Fibroblast of the aortic adventitia (primary cell): Measurements from ENCODE around the gene BRMS1L. TPM values are rescaled to one million over a fixed set of nuclear protein-coding genes. Genes with fewer than 3 reads are reported as not detected.

ENCODE experiments used
- DNase-seq: peaks from one replicate; pipeline ENCODE4 v3.0.0-alpha.2; 2010; ENCODE audit warnings: low read depth
- H3K4me3 ChIP-seq: 2 replicates; pipeline ENCODE4 v1.5.1; 2011; ENCODE audit warnings: low read depth, mild to moderate bottlenecking, control low read depth, low read length, moderate library complexity
- total RNA-seq: library from RNA; depleted of rRNA; stranded (reverse); fragments of >200 nt; gene quantifications from 2 replicates; pipeline ENCODE4 v1.2.3, GENCODE V29; 2012; ENCODE audit warnings: low replicate concordance
- TF ChIP-seq, protein P1 (sequence below): IDR thresholded peaks from 2 replicates; pipeline ENCODE4 v1.5.1; 2011; ENCODE audit warnings: mild to moderate bottlenecking, low read length, control low read depth, inconsistent platforms; ENCODE audit not compliant: insufficient read depth

Gene BRMS1L
- total RNA-seq, 1 donor, result 5.6 TPM

DNA sequence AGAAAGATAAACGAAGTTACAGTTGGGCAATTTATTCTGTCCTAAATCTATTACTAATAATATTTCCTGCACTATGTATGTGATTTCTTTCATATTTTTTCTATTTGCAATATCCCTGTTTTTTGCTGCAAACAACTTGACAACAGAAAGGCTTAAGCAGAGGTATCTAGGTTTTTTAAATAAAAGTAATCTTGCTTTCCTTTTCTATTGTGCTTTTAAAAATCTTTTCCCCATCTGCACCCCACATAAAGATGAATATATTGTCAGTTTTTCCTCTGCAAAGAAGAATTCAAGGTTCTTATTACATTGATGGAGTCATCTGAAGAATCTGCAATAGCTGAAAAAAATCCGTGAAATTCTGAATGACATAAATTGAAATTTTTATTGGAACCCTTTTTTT, 16.5 kb upstream of the BRMS1L start:
- no peak for DNase-seq
- peak overlapping the region; percentile 84 for H3K4me3 ChIP-seq
- TF ChIP-seq, protein P1, sequence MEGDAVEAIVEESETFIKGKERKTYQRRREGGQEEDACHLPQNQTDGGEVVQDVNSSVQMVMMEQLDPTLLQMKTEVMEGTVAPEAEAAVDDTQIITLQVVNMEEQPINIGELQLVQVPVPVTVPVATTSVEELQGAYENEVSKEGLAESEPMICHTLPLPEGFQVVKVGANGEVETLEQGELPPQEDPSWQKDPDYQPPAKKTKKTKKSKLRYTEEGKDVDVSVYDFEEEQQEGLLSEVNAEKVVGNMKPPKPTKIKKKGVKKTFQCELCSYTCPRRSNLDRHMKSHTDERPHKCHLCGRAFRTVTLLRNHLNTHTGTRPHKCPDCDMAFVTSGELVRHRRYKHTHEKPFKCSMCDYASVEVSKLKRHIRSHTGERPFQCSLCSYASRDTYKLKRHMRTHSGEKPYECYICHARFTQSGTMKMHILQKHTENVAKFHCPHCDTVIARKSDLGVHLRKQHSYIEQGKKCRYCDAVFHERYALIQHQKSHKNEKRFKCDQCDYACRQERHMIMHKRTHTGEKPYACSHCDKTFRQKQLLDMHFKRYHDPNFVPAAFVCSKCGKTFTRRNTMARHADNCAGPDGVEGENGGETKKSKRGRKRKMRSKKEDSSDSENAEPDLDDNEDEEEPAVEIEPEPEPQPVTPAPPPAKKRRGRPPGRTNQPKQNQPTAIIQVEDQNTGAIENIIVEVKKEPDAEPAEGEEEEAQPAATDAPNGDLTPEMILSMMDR, result no peak

DNA sequence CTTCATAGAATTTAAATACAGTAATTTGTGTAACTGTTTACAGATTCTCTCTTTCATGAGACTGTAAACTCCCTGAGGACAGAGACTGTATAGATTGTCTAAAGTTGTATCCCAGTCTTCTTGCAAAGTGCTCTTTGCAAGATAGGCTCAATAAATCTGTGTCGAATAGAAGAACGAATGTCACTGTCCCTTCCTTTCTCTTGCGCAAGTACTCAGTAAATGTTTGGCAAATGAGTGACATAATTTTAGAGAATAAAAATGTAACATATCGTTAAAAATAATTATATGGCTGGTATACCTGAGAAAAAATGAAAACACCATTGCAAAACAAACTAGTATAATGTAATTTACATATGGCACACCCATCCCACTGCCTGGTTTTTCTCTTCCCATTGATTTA, 15.2 kb upstream of the BRMS1L start:
- H3K4me3 ChIP-seq, result no peak overlapping the region
- DNase-seq, result no peak
- TF ChIP-seq, protein P1, result no peak

DNA sequence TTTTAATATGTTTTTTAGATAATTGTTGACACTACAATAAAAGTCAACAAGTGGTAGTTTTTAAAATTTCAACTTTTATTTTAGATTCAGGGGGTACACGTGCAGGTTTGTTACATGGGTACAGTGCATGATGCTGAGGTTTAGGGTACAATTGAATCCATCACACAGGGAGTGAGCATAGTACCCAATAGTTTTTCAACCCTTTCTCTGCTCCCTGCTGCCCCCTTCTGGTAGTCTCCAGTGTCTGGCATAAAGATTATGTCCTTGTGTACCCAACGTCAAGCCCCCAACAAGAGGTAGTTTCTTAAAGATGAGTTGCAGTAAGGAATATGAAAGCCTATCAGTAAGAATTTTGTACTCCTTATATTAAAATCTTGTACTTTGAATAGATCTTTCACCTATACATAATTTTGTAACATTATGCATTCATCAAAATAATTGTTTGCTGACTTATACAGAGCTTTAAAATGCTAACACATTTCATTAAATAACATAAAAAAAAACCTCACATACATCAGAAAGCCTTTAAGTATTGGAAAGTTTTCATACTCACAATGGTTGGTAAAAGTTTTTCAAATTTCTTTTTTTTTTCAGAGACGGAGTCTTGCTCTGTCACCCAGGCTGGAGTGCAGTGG, 11.7 kb upstream of the BRMS1L start:
- DNase-seq, result peak; percentile 60

DNA sequence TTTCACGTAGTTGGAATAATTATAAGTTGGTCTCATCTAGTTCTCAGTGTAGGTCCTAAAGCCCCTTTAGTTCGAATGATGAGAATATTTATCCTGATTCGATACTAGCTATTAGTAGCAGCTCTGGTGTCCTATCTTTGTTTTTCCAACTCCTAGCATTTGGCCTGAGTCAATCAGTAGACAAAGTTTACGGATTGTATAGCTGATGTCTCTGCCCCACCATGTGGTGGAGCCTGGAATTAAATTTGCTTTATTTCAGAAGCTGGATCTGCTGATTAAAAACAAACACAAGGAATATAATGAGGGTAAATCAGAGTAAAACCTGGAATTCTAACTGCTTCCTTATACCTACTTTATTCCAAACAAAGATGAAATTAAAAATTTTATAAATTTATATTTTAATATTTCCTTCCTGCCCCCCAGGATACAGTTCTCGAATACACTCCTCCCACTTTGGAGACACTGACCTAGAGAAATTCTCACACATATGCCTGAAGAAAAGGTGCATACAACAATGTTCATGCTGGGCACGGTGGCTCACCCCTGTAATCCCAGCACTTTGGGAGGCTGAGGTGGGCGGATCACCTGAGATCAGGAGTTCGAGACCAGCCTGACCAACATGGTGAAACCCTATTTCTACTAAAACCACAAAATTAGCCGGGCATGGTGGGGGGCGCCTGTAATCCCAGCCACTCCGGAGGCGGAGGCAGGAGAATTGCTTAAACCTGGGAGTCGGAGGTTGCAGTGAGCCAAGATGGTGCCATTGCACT, 7.6 kb upstream of the BRMS1L start:
- TF ChIP-seq, protein P1, result peak; percentile 70
- no peak overlapping the region for H3K4me3 ChIP-seq

More for the DNA sequence above, 11.7 kb upstream of the BRMS1L start:
- no peak overlapping the region for H3K4me3 ChIP-seq
- TF ChIP-seq, protein P1, result peak; percentile 85

DNA sequence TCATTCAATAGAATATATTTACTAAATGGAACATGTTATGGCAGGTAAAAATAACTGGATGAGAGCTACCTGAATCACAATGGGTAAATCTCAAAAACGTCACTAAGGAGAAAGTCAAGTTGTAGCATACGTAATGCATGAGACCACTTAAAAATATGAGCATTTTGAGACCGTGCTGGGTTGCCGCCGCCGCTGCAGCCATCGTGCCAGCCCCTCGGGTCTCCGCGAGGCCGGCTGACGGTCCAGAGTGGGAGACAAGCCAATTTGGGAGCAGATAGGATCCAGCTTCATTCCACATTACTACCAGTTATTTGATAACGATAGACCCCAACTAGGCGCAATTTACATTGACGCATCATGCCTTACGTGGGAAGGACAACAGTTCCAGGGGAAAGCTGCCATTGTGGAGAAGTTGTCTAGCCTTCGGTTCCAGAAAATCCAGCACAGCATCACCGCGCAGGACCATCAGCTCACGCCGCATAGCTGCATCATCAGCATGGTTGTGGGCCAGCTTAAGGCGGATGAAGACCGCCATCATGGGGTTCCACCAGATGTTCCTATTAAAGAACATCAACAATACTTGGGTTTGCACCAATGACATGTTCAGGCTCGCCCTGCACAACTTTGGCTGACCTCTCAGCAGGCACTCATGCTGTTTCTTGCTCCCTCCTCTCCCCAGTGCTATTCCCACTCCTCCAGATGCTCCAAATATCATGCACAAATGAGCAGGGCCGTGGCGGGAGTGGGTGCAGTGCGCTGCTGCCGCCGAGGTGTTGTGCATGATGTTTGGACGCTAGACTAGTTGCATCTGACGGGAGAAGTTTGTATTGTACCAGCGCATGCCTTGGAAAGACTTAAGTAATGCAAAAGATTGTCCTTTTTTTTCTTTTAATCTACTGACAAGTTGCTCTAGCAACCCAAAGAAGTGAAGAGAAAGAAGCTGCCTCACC, 6.3 kb upstream of the BRMS1L start:
- no peak for DNase-seq
- TF ChIP-seq, protein P1, result no peak
- no peak overlapping the region for H3K4me3 ChIP-seq

More for the DNA sequence above, 7.6 kb upstream of the BRMS1L start:
- peak; percentile 60 for DNase-seq

DNA sequence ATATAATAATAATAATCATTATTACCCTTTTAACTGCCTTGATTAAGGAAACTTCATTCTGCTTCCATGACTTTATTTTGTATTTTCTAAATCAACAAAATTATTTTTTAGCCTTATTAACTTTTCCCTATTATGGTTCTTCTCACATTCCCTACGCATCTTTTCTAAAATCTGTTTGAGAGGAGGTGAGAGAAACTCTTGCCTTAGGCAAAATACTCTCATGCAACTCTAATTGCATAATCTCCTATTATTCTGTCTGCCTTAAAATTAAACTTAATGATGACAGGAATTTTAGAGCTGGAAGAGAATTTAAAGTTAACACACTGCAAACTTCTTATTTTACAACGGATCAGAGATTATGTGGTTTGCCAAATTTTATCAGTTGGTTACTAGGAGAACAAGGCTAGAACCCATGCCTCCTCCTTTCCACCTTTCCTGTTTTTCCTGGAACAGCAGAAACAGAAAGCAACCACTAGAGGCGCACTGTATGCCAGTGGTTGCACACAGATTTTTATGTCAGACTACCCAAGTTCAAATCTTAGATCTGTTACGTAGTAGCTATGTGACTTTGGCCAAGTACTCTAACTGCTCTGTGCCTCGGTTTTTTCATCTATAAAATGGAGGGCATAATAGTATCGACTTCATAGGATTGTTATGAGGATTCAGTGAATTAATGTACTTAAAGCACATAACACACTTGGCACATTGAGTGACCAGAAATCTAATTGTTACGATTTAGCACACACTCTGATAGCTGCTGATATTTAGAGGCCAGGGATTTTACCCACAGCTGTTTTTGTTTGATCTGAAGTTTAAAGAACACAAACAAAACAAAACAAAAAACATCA, 4.3 kb upstream of the BRMS1L start:
- H3K4me3 ChIP-seq, result no peak overlapping the region
- peak; percentile 59 for DNase-seq
- TF ChIP-seq, protein P1, result peak; percentile 90
